ENCODE measurements around the gene CCDC124.

The CCDC124 gene

GRCh38 chr19:17948931-17949930 lies 16.4 kb downstream of the CCDC124 start:
- Histone ChIP-seq H3K36me3 (ENCODE audit: control insufficient read depth, insufficient read depth, low read length, severe bottlenecking) (no peaks in the 10 kb centered on the region), H3K27me3 (replicated peaks; ENCODE audit: control insufficient read depth, insufficient read depth, low read length) (peaks cover 47% of the 10 kb centered on the region), H3K9ac (ENCODE audit: low read length) (no peak overlapping the region), H3K4me1 (ENCODE audit: control insufficient read depth, insufficient read depth, low read length) (peaks cover 1% of the 10 kb centered on the region), H3K9me3 (ENCODE audit: control insufficient read depth, low read length) (no peaks in the 10 kb centered on the region), H3K4me3 (ENCODE audit: low read length) (no peak overlapping the region)
- DNase-seq (ENCODE audit: low read depth): no peak

GRCh38 chr19:17949956-17950309 lies 17.1 kb downstream of the CCDC124 start:
- Histone ChIP-seq H3K4me1 (ENCODE audit: control insufficient read depth, insufficient read depth, low read length) (no peaks in the 10 kb centered on the region), H3K9ac (ENCODE audit: low read length) (no peak overlapping the region), H3K36me3 (ENCODE audit: control insufficient read depth, insufficient read depth, low read length, severe bottlenecking) (no peaks in the 10 kb centered on the region), H3K4me3 (ENCODE audit: low read length) (no peak overlapping the region), H3K9me3 (ENCODE audit: control insufficient read depth, low read length) (no peaks in the 10 kb centered on the region), H3K27me3 (replicated peaks; ENCODE audit: control insufficient read depth, insufficient read depth, low read length) (peaks cover 52% of the 10 kb centered on the region)
- no peak for DNase-seq (ENCODE audit: low read depth)

GRCh38 chr19:17950310-17951156 lies 17.7 kb downstream of the CCDC124 start:
- Histone ChIP-seq H3K4me3 (ENCODE audit: low read length) (no peak overlapping the region), H3K9ac (ENCODE audit: low read length) (no peak overlapping the region), H3K36me3 (ENCODE audit: control insufficient read depth, insufficient read depth, low read length, severe bottlenecking) (no peaks in the 10 kb centered on the region), H3K4me1 (ENCODE audit: control insufficient read depth, insufficient read depth, low read length) (no peaks in the 10 kb centered on the region), H3K9me3 (ENCODE audit: control insufficient read depth, low read length) (no peaks in the 10 kb centered on the region), H3K27me3 (replicated peaks; ENCODE audit: control insufficient read depth, insufficient read depth, low read length) (peaks cover 52% of the 10 kb centered on the region)
- peak; percentile 27 for DNase-seq (ENCODE audit: low read depth)

GRCh38 chr19:17951157-17951989 lies 18.6 kb downstream of the CCDC124 start:
- Histone ChIP-seq H3K9me3 (ENCODE audit: control insufficient read depth, low read length) (no peaks in the 10 kb centered on the region), H3K4me1 (ENCODE audit: control insufficient read depth, insufficient read depth, low read length) (no peaks in the 10 kb centered on the region), H3K9ac (ENCODE audit: low read length) (no peak overlapping the region), H3K4me3 (ENCODE audit: low read length) (no peak overlapping the region), H3K27me3 (replicated peaks; ENCODE audit: control insufficient read depth, insufficient read depth, low read length) (peaks cover 56% of the 10 kb centered on the region), H3K36me3 (ENCODE audit: control insufficient read depth, insufficient read depth, low read length, severe bottlenecking) (no peaks in the 10 kb centered on the region)
- peak; percentile 10 for DNase-seq (ENCODE audit: low read depth)

- no peak overlapping the region for H3K9ac ChIP-seq (ENCODE audit: low read length)
- no peaks in the 10 kb centered on the region for H3K4me1 ChIP-seq (ENCODE audit: control insufficient read depth, insufficient read depth, low read length)
- peak; percentile 10 for DNase-seq (ENCODE audit: low read depth)
- H3K36me3 ChIP-seq (ENCODE audit: control insufficient read depth, insufficient read depth, low read length, severe bottlenecking): no peaks in the 10 kb centered on the region
- no peaks in the 10 kb centered on the region for H3K9me3 ChIP-seq (ENCODE audit: control insufficient read depth, low read length)
- peaks cover 61% of the 10 kb centered on the region for H3K27me3 ChIP-seq (replicated peaks; ENCODE audit: control insufficient read depth, insufficient read depth, low read length)
- no peak overlapping the region for H3K4me3 ChIP-seq (ENCODE audit: low read length)
These were observed 19.5 kb downstream of the CCDC124 start for GRCh38 chr19:17951990-17952976.

GRCh38 chr19:17953316-17953801 lies 20.5 kb downstream of the CCDC124 start:
- H3K4me1 ChIP-seq (ENCODE audit: control insufficient read depth, insufficient read depth, low read length): no peaks in the 10 kb centered on the region
- H3K9ac ChIP-seq (ENCODE audit: low read length): no peak overlapping the region
- H3K27me3 ChIP-seq (replicated peaks; ENCODE audit: control insufficient read depth, insufficient read depth, low read length): peaks cover 72% of the 10 kb centered on the region
- H3K36me3 ChIP-seq (ENCODE audit: control insufficient read depth, insufficient read depth, low read length, severe bottlenecking): no peaks in the 10 kb centered on the region
- no peak overlapping the region for H3K4me3 ChIP-seq (ENCODE audit: low read length)
- DNase-seq (ENCODE audit: low read depth): no peak
- no peaks in the 10 kb centered on the region for H3K9me3 ChIP-seq (ENCODE audit: control insufficient read depth, low read length)

GRCh38 chr19:17953869-17954268 lies 21.1 kb downstream of the CCDC124 start:
- Histone ChIP-seq H3K4me3 (ENCODE audit: low read length) (no peak overlapping the region), H3K27me3 (replicated peaks; ENCODE audit: control insufficient read depth, insufficient read depth, low read length) (peaks cover 72% of the 10 kb centered on the region), H3K9me3 (ENCODE audit: control insufficient read depth, low read length) (no peaks in the 10 kb centered on the region), H3K9ac (ENCODE audit: low read length) (no peak overlapping the region), H3K36me3 (ENCODE audit: control insufficient read depth, insufficient read depth, low read length, severe bottlenecking) (no peaks in the 10 kb centered on the region), H3K4me1 (ENCODE audit: control insufficient read depth, insufficient read depth, low read length) (no peaks in the 10 kb centered on the region)
- no peak for DNase-seq (ENCODE audit: low read depth)

- Histone ChIP-seq H3K36me3 (ENCODE audit: control insufficient read depth, insufficient read depth, low read length, severe bottlenecking) (no peaks in the 10 kb centered on the region), H3K9ac (ENCODE audit: low read length) (no peak overlapping the region), H3K27me3 (replicated peaks; ENCODE audit: control insufficient read depth, insufficient read depth, low read length) (peaks cover 68% of the 10 kb centered on the region), H3K4me3 (ENCODE audit: low read length) (no peak overlapping the region), H3K4me1 (ENCODE audit: control insufficient read depth, insufficient read depth, low read length) (no peaks in the 10 kb centered on the region), H3K9me3 (ENCODE audit: control insufficient read depth, low read length) (no peaks in the 10 kb centered on the region)
- DNase-seq (ENCODE audit: low read depth): no peak
These were observed 21.6 kb downstream of the CCDC124 start for GRCh38 chr19:17954401-17954800.

- Histone ChIP-seq H3K4me3 (ENCODE audit: low read length) (no peak overlapping the region), H3K4me1 (ENCODE audit: control insufficient read depth, insufficient read depth, low read length) (no peaks in the 10 kb centered on the region), H3K27me3 (replicated peaks; ENCODE audit: control insufficient read depth, insufficient read depth, low read length) (peaks cover 57% of the 10 kb centered on the region), H3K9ac (ENCODE audit: low read length) (no peak overlapping the region), H3K36me3 (ENCODE audit: control insufficient read depth, insufficient read depth, low read length, severe bottlenecking) (no peaks in the 10 kb centered on the region), H3K9me3 (ENCODE audit: control insufficient read depth, low read length) (no peaks in the 10 kb centered on the region)
- no peak for DNase-seq (ENCODE audit: low read depth)
These were observed 24.5 kb downstream of the CCDC124 start for GRCh38 chr19:17957149-17957849.
